Measurements from ENCODE around the gene RIMBP2. TPM values are rescaled to one million over a fixed set of nuclear protein-coding genes. Genes with fewer than 3 reads are reported as not detected.

The RIMBP2 gene
- total RNA-seq, 1 donor from 2014 or later = 0.99 TPM

GRCh38 chr12:130530429-130530828, 185.7 kb downstream of the RIMBP2 start:
- H3K4me3 Mint-ChIP-seq = no peak overlapping the region
- H3K4me2 ChIP-seq = no peak overlapping the region
- H3K79me2 ChIP-seq (ENCODE audit: low read depth) = no peaks in the 10 kb centered on the region
- TF ChIP-seq EZH2phosphoT487 (IDR thresholded peaks at IDR 0.05) (no peak), EZH2 (IDR thresholded peaks at IDR 0.05) (no peak)
- TF ChIP-seq, protein P1, sequence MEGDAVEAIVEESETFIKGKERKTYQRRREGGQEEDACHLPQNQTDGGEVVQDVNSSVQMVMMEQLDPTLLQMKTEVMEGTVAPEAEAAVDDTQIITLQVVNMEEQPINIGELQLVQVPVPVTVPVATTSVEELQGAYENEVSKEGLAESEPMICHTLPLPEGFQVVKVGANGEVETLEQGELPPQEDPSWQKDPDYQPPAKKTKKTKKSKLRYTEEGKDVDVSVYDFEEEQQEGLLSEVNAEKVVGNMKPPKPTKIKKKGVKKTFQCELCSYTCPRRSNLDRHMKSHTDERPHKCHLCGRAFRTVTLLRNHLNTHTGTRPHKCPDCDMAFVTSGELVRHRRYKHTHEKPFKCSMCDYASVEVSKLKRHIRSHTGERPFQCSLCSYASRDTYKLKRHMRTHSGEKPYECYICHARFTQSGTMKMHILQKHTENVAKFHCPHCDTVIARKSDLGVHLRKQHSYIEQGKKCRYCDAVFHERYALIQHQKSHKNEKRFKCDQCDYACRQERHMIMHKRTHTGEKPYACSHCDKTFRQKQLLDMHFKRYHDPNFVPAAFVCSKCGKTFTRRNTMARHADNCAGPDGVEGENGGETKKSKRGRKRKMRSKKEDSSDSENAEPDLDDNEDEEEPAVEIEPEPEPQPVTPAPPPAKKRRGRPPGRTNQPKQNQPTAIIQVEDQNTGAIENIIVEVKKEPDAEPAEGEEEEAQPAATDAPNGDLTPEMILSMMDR (IDR thresholded peaks at IDR 0.05) = no peak
- H3K36me3 Mint-ChIP-seq = no peaks in the 10 kb centered on the region
- H3K9ac ChIP-seq = no peak overlapping the region
- no peak overlapping the region for H3K27ac Mint-ChIP-seq
- no peaks in the 10 kb centered on the region for H3K9me3 Mint-ChIP-seq
- no peak overlapping the region for H2AFZ ChIP-seq (replicated peaks)
- no peaks in the 10 kb centered on the region for H4K20me1 ChIP-seq (ENCODE audit: low read depth)
- H3K4me3 ChIP-seq = no peak overlapping the region
- no peak overlapping the region for H3K27ac ChIP-seq
- H3K27me3 ChIP-seq = no peaks in the 10 kb centered on the region
- no peak for DNase-seq (ENCODE audit: low spot score)
- no peaks in the 10 kb centered on the region for H3K36me3 ChIP-seq
- no peaks in the 10 kb centered on the region for H3K27me3 Mint-ChIP-seq (ENCODE audit: insufficient read depth, low read depth)
- H3K4me1 ChIP-seq = no peaks in the 10 kb centered on the region
- no peaks in the 10 kb centered on the region for H3F3A ChIP-seq (ENCODE audit: low read depth)
- no peaks in the 10 kb centered on the region for H3K9me3 ChIP-seq (ENCODE audit: low read depth)
- no peaks in the 10 kb centered on the region for H3K4me1 Mint-ChIP-seq

DNA sequence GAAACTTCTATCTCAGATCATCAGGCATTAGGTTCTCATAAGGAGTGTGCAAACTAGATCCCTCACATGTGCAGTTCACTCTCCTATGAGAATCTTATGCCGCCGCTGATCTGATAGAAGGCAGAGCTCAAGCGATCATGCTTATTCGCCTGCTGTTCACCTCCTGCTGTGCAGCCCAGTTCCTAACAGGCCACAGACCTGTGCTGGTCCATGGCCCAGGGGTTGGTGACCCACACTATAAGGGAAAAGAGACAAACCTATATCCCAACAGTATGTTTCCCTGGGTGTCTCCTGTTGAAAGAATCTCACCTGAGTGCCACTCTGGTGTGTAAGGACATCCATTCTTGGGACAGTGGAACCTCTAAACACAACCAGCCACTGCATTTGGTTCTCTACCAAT, 186.3 kb downstream of the RIMBP2 start:
- H3K9me3 Mint-ChIP-seq = no peaks in the 10 kb centered on the region

GRCh38 chr12:130527239-130527638, 188.9 kb downstream of the RIMBP2 start:
- H3K36me3 ChIP-seq = no peaks in the 10 kb centered on the region
- H3K9me3 Mint-ChIP-seq = no peaks in the 10 kb centered on the region
- H3K27ac Mint-ChIP-seq = no peak overlapping the region
- H3K9ac ChIP-seq = no peak overlapping the region
- H3F3A ChIP-seq (ENCODE audit: low read depth) = no peaks in the 10 kb centered on the region
- H3K27me3 Mint-ChIP-seq (ENCODE audit: insufficient read depth, low read depth) = peaks cover 5% of the 10 kb centered on the region
- H3K4me3 Mint-ChIP-seq = no peak overlapping the region
- peaks cover 4% of the 10 kb centered on the region for H3K4me1 Mint-ChIP-seq
- peaks cover under 1% of the 10 kb centered on the region for H3K4me1 ChIP-seq
- no peaks in the 10 kb centered on the region for H4K20me1 ChIP-seq (ENCODE audit: low read depth)
- H3K4me3 ChIP-seq = no peak overlapping the region
- H3K36me3 Mint-ChIP-seq = no peaks in the 10 kb centered on the region
- H3K27me3 ChIP-seq = no peaks in the 10 kb centered on the region
- H3K79me2 ChIP-seq (ENCODE audit: low read depth) = no peaks in the 10 kb centered on the region
- H2AFZ ChIP-seq (replicated peaks) = no peak overlapping the region
- no peak overlapping the region for H3K27ac ChIP-seq
- H3K9me3 ChIP-seq (ENCODE audit: low read depth) = no peaks in the 10 kb centered on the region
- no peak overlapping the region for H3K4me2 ChIP-seq
- TF ChIP-seq, protein P1 (IDR thresholded peaks at IDR 0.05) = no peak
- TF ChIP-seq EZH2phosphoT487 (IDR thresholded peaks at IDR 0.05) = no peak
- TF ChIP-seq EZH2 (IDR thresholded peaks at IDR 0.05) = no peak
- DNase-seq (ENCODE audit: low spot score) = no peak

More for the DNA sequence above, 186.3 kb downstream of the RIMBP2 start:
- Histone ChIP-seq H3K79me2 (ENCODE audit: low read depth) (no peaks in the 10 kb centered on the region), H3K27ac (no peak overlapping the region), H3K9me3 (ENCODE audit: low read depth) (no peaks in the 10 kb centered on the region), H4K20me1 (ENCODE audit: low read depth) (no peaks in the 10 kb centered on the region), H3K4me1 (no peaks in the 10 kb centered on the region), H3K36me3 (no peaks in the 10 kb centered on the region), H2AFZ (replicated peaks) (no peak overlapping the region), H3K4me3 (no peak overlapping the region), H3K9ac (no peak overlapping the region), H3K4me2 (no peak overlapping the region), H3K27me3 (no peaks in the 10 kb centered on the region), H3F3A (ENCODE audit: low read depth) (no peaks in the 10 kb centered on the region)
- Mint-ChIP-seq H3K4me1 (no peaks in the 10 kb centered on the region), H3K36me3 (no peaks in the 10 kb centered on the region), H3K27me3 (ENCODE audit: insufficient read depth, low read depth) (peaks cover 4% of the 10 kb centered on the region), H3K27ac (no peak overlapping the region), H3K4me3 (no peak overlapping the region)
- TF ChIP-seq EZH2 (IDR thresholded peaks at IDR 0.05) = no peak
- TF ChIP-seq, protein P1 (IDR thresholded peaks at IDR 0.05) = no peak
- no peak for TF ChIP-seq EZH2phosphoT487 (IDR thresholded peaks at IDR 0.05)
- no peak for DNase-seq (ENCODE audit: low spot score)
